HTR-8/SVneo (cell line): ENCODE measurements around the gene GSK3B.
A peak's percentile ranks its signal among the peaks of the same experiment; 100 is the strongest.

ENCODE experiments used
- DNase-seq: peaks from one replicate; pipeline ENCODE4 v3.0.0; 2011; ENCODE audit warnings: low spot score, mixed read lengths; ENCODE audit not compliant: insufficient read length
- FAIRE-seq: peaks from 2 replicates; lab custom pipeline; 2011; peaks lifted over from hg19 to GRCh38; lab: Jason Lieb, UNC

GSK3B gene

GRCh38 chr3:120100711-120101110, 6.5 kb upstream of the GSK3B start:
- FAIRE-seq: no peak

GRCh38 chr3:120098710-120099109, 4.5 kb upstream of the GSK3B start:
- DNase-seq (no peak), FAIRE-seq (no peak)

More at GRCh38 chr3:120100711-120101110, 6.5 kb upstream of the GSK3B start:
- DNase-seq: no peak

- FAIRE-seq: no peak
- no peak for DNase-seq
Observed at GRCh38 chr3:120095979-120096426, 1.8 kb upstream of the GSK3B start.

GRCh38 chr3:120095226-120095978, 1.2 kb upstream of the GSK3B start:
- FAIRE-seq: peak; percentile 13
- peak; percentile 77 for DNase-seq

- no peak for FAIRE-seq
- peak; percentile 96 for DNase-seq
Observed at GRCh38 chr3:120094776-120095225, 554 bp upstream of the GSK3B start.

GRCh38 chr3:120093119-120093910, 932 bp downstream of the GSK3B start:
- peak; percentile 16 for FAIRE-seq
- DNase-seq: no peak

GRCh38 chr3:120092474-120092873, 1.8 kb downstream of the GSK3B start:
- DNase-seq (no peak), FAIRE-seq (no peak)

GRCh38 chr3:120090422-120090821, 3.8 kb downstream of the GSK3B start:
- DNase-seq: no peak

GRCh38 chr3:120089089-120089488, 5.2 kb downstream of the GSK3B start:
- DNase-seq: no peak
- no peak for FAIRE-seq

More at GRCh38 chr3:120090422-120090821, 3.8 kb downstream of the GSK3B start:
- no peak for FAIRE-seq

- no peak for FAIRE-seq
- no peak for DNase-seq
Observed at GRCh38 chr3:120088622-120089021, 5.6 kb downstream of the GSK3B start.

GRCh38 chr3:120081719-120082118, 12.5 kb downstream of the GSK3B start:
- no peak for FAIRE-seq
- no peak for DNase-seq

- DNase-seq: no peak
- FAIRE-seq: no peak
Observed at GRCh38 chr3:120080836-120081235, 13.4 kb downstream of the GSK3B start.

GRCh38 chr3:120077731-120078130, 16.5 kb downstream of the GSK3B start:
- FAIRE-seq: no peak

GRCh38 chr3:120072867-120073525, 21.3 kb downstream of the GSK3B start:
- FAIRE-seq (no peak), DNase-seq (no peak)

More at GRCh38 chr3:120077731-120078130, 16.5 kb downstream of the GSK3B start:
- DNase-seq: no peak

- FAIRE-seq (no peak), DNase-seq (no peak)
Observed at GRCh38 chr3:120071259-120071658, 23.0 kb downstream of the GSK3B start.

- DNase-seq (no peak), FAIRE-seq (no peak)
Observed at GRCh38 chr3:120070263-120070981, 23.8 kb downstream of the GSK3B start.

- FAIRE-seq: no peak
Observed at GRCh38 chr3:120067083-120067482, 27.2 kb downstream of the GSK3B start.

GRCh38 chr3:120066634-120067033, 27.6 kb downstream of the GSK3B start:
- DNase-seq (no peak), FAIRE-seq (no peak)

More at GRCh38 chr3:120067083-120067482, 27.2 kb downstream of the GSK3B start:
- no peak for DNase-seq

GRCh38 chr3:120064641-120065040, 29.6 kb downstream of the GSK3B start:
- DNase-seq: no peak
- no peak for FAIRE-seq

- no peak for FAIRE-seq
Observed at GRCh38 chr3:120062474-120062873, 31.8 kb downstream of the GSK3B start.

More at GRCh38 chr3:120062474-120062873, 31.8 kb downstream of the GSK3B start:
- no peak for DNase-seq
